Chondrocyte (in vitro differentiated cells): ENCODE data around the gene SIX3. TPM values are rescaled to one million over a fixed set of nuclear protein-coding genes. Genes with fewer than 3 reads are reported as not detected.

ENCODE experiments used
- DNase-seq: peaks from one replicate; pipeline ENCODE4 v3.0.0; 2021; ENCODE audit warnings: mixed read lengths, low spot score
- H3K27ac Mint-ChIP-seq: one replicate; pipeline ENCODE4 v1.8.0; 2021; ENCODE audit warnings: mild to moderate bottlenecking, moderate library complexity, mixed read lengths; ENCODE audit not compliant: unreplicated experiment
- H3K27me3 Mint-ChIP-seq: 2 replicates; pipeline ENCODE4 v1.8.0; 2021; ENCODE audit warnings: low read depth, mixed read lengths
- H3K36me3 Mint-ChIP-seq: 2 replicates; pipeline ENCODE4 v1.8.0; 2021; ENCODE audit warnings: low read depth, mixed read lengths
- H3K4me1 Mint-ChIP-seq: 2 replicates; pipeline ENCODE4 v1.8.0; 2021; ENCODE audit warnings: low read depth, mild to moderate bottlenecking, mixed read lengths
- H3K4me3 Mint-ChIP-seq: one replicate; pipeline ENCODE4 v1.8.0; 2021; ENCODE audit warnings: mild to moderate bottlenecking, moderate library complexity, mixed read lengths; ENCODE audit not compliant: unreplicated experiment
- H3K9me3 Mint-ChIP-seq: 2 replicates; pipeline ENCODE4 v1.8.0; 2021; ENCODE audit warnings: low read depth, mixed read lengths
- total RNA-seq: library from RNA; stranded (reverse); gene quantifications from 3 replicates; pipeline ENCODE4 v1.2.1, GENCODE V29; 2021
- TF ChIP-seq, protein P1 (sequence below): fragments of 200-600 bp; sonication (generic); IDR thresholded peaks from 2 replicates; pipeline ENCODE4 v1.5.0; 2021; ENCODE audit warnings: antibody characterized with exemption, mild to moderate bottlenecking, moderate library complexity

Gene SIX3
- total RNA-seq, 1 donor from 2014 or later: not detected

- peaks cover 2% of the 10 kb centered on the region for H3K36me3 Mint-ChIP-seq
- peaks cover 6% of the 10 kb centered on the region for H3K4me1 Mint-ChIP-seq
- no peak overlapping the region for H3K27ac Mint-ChIP-seq
- H3K27me3 Mint-ChIP-seq: peaks cover 82% of the 10 kb centered on the region
- TF ChIP-seq, protein P1, sequence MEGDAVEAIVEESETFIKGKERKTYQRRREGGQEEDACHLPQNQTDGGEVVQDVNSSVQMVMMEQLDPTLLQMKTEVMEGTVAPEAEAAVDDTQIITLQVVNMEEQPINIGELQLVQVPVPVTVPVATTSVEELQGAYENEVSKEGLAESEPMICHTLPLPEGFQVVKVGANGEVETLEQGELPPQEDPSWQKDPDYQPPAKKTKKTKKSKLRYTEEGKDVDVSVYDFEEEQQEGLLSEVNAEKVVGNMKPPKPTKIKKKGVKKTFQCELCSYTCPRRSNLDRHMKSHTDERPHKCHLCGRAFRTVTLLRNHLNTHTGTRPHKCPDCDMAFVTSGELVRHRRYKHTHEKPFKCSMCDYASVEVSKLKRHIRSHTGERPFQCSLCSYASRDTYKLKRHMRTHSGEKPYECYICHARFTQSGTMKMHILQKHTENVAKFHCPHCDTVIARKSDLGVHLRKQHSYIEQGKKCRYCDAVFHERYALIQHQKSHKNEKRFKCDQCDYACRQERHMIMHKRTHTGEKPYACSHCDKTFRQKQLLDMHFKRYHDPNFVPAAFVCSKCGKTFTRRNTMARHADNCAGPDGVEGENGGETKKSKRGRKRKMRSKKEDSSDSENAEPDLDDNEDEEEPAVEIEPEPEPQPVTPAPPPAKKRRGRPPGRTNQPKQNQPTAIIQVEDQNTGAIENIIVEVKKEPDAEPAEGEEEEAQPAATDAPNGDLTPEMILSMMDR: no peak
- no peaks in the 10 kb centered on the region for H3K9me3 Mint-ChIP-seq
- H3K4me3 Mint-ChIP-seq: no peak overlapping the region
- no peak for DNase-seq
These were observed 13.5 kb upstream of the SIX3 start for GRCh38 chr2:44927985-44928482.

GRCh38 chr2:44928483-44929158, 12.9 kb upstream of the SIX3 start:
- H3K4me3 Mint-ChIP-seq: no peak overlapping the region
- H3K27ac Mint-ChIP-seq: no peak overlapping the region

GRCh38 chr2:44929159-44929734, 12.3 kb upstream of the SIX3 start:
- Mint-ChIP-seq H3K27ac (no peak overlapping the region), H3K9me3 (no peaks in the 10 kb centered on the region), H3K4me3 (no peak overlapping the region), H3K36me3 (peaks cover 2% of the 10 kb centered on the region), H3K4me1 (peaks cover 12% of the 10 kb centered on the region), H3K27me3 (peaks cover 80% of the 10 kb centered on the region)
- TF ChIP-seq, protein P1: no peak
- DNase-seq: no peak

More at GRCh38 chr2:44928483-44929158, 12.9 kb upstream of the SIX3 start:
- no peaks in the 10 kb centered on the region for H3K9me3 Mint-ChIP-seq
- peaks cover 7% of the 10 kb centered on the region for H3K4me1 Mint-ChIP-seq
- TF ChIP-seq, protein P1: no peak
- H3K36me3 Mint-ChIP-seq: peaks cover 2% of the 10 kb centered on the region
- peaks cover 82% of the 10 kb centered on the region for H3K27me3 Mint-ChIP-seq
- no peak for DNase-seq

- no peak for DNase-seq
These were observed 11.7 kb upstream of the SIX3 start for GRCh38 chr2:44929735-44930273.

More at GRCh38 chr2:44929735-44930273, 11.7 kb upstream of the SIX3 start:
- Mint-ChIP-seq H3K4me1 (peaks cover 17% of the 10 kb centered on the region), H3K27me3 (peaks cover 78% of the 10 kb centered on the region), H3K27ac (no peak overlapping the region), H3K36me3 (peaks cover 2% of the 10 kb centered on the region), H3K9me3 (no peaks in the 10 kb centered on the region), H3K4me3 (no peak overlapping the region)
- TF ChIP-seq, protein P1: no peak
